ENCODE measurements around the gene PLXDC2.

PLXDC2 gene

DNA sequence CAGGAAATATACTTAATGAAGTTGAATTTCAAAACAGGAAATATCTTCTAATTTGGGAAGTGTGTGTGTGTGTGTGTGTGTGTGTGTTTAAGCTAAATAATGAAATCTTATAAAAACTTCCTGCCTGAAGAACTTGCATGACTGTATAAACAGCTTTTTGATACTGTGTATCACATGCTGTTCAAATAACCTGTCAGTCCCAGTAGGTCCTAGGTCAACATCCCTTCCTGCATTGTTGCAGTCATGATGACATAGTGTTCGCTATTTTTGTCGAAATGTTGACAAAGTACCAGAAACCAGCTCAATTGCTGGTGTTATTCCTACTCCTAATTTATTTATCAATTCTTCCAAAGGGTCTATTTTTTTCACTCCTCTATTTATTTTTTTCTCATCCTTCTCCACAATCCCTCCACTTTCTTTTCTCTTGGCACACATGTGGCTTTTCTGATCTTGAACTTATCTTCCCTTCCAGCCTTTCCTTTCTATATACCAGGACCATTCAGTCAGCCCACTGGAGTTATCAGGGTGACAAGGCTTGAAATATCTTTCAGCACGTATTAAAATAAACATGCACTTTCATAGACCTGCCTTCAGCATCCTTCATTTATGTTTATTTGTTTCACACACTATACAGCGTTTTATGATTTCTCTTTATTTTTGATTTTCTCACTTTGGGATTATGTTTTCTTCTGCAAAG is 115.8 kb downstream of the PLXDC2 start:
- TF ChIP-seq, protein P1, sequence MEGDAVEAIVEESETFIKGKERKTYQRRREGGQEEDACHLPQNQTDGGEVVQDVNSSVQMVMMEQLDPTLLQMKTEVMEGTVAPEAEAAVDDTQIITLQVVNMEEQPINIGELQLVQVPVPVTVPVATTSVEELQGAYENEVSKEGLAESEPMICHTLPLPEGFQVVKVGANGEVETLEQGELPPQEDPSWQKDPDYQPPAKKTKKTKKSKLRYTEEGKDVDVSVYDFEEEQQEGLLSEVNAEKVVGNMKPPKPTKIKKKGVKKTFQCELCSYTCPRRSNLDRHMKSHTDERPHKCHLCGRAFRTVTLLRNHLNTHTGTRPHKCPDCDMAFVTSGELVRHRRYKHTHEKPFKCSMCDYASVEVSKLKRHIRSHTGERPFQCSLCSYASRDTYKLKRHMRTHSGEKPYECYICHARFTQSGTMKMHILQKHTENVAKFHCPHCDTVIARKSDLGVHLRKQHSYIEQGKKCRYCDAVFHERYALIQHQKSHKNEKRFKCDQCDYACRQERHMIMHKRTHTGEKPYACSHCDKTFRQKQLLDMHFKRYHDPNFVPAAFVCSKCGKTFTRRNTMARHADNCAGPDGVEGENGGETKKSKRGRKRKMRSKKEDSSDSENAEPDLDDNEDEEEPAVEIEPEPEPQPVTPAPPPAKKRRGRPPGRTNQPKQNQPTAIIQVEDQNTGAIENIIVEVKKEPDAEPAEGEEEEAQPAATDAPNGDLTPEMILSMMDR (IDR thresholded peaks at IDR 0.05; ENCODE audit: insufficient read depth, low read depth, low read length, missing control alignments): no peak
- DNase-seq (ENCODE audit: low read depth): no peak
- no peak overlapping the region for H3K4me3 ChIP-seq (ENCODE audit: low read length)

DNA sequence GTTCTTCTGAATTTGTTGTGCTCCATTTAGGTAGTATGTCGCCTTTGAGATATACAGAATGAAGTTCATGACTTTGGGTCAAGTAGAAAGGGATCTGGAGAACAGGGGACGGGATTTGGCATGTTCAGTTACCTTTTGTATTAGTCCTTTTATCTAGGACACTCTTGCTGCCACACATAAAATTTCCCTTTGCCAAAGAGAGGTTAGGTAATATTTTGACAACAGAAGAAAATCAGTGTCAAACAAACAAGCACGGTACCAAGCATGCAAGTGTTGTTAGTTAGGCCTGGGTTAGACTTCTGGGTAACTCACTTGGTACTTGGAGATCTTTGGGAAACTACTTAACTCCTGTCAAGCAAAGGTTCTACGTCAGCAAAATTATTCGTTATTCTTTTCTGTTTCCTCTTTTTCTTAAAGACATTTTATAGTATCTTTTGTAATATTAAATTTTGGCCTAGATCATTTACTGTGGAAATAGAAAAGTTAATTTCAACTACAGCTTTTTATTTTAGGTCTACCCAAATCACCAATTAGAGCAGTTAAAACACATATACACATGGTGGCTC is 116.7 kb downstream of the PLXDC2 start:
- no peak overlapping the region for H3K4me3 ChIP-seq (ENCODE audit: low read length)
- TF ChIP-seq, protein P1 (IDR thresholded peaks at IDR 0.05; ENCODE audit: insufficient read depth, low read depth, low read length, missing control alignments): no peak
- DNase-seq (ENCODE audit: low read depth): no peak

DNA sequence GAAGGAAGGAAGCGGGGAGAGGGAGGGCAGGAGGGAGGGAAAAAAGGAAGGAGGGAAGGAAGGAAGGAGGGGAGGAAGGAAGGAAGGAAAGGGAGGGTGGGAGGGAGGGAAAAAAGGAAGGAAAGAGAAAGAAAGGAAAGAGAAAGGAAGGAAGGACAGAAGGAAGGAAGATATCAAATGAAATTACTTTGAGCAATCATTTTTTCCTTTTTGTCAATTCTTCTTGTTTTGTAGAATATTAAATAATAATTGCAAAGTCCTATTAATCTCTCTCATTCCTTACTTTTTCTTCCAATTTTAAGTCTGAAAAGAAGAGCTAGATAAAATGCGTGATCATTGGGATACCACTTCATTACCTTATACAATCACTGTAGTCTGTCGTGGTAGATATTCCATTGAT is 117.5 kb downstream of the PLXDC2 start:
- DNase-seq (ENCODE audit: low read depth): no peak
- H3K4me3 ChIP-seq (ENCODE audit: low read length): no peak overlapping the region
- TF ChIP-seq, protein P1 (IDR thresholded peaks at IDR 0.05; ENCODE audit: insufficient read depth, low read depth, low read length, missing control alignments): no peak

DNA sequence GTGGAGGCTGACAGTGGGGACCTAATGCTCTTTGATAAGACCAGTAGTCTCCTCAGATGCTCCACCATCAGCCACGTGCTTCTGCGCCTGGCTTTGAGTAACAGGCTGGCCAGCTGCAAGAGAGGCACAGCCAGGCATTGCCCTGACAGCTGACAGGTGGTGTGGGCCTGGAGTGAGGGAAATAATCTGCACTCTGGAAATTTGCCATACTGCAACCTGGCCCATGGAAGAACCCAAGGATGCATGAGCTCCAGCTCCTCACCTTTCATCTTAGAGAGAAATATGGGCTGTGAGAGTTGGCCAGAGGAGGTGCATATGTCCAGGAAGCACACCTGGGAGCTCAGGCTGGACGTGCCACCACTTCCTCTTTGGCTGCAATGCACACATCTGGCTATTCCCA is 118.9 kb downstream of the PLXDC2 start:
- DNase-seq (ENCODE audit: low read depth): no peak
- TF ChIP-seq, protein P1 (IDR thresholded peaks at IDR 0.05; ENCODE audit: insufficient read depth, low read depth, low read length, missing control alignments): no peak
- no peak overlapping the region for H3K4me3 ChIP-seq (ENCODE audit: low read length)

DNA sequence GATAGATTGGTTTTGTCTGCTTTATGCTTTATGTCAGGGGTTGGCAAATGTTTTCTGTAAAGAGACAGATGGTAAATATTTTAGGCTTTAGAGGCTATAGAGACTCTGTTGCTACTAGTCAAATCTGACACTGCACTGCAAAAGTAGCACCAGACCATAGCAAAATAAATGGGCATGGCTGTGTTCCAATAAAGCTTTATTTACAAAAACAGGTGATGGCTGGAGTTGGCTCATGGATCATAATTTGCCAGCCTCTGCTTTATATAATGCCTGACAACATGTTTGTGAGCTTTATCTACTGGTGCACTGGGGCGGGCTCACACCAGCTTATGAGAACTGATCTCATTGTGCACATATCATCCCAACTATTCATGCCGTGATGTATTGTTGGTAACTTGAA is 120.1 kb downstream of the PLXDC2 start:
- TF ChIP-seq, protein P1 (IDR thresholded peaks at IDR 0.05; ENCODE audit: insufficient read depth, low read depth, low read length, missing control alignments): no peak
- no peak overlapping the region for H3K4me3 ChIP-seq (ENCODE audit: low read length)
- DNase-seq (ENCODE audit: low read depth): no peak

DNA sequence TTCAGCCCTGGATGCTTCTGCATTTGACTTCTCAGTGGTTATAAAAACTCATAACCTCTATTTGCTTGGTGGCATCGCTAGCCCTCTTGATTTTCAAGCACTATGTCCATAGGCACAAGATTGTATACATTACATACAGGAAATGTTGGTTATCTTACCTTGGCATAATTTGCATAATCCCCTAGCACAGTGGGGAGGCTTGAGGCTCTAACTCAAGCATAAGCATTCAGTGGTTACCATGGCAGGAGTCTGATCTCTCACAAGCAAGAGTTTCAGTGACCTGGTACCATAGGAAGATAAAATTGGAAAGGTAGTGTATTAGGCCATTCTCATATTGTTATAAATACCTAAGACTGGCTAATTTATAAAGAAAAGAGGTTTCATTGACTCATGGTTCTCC is 121.8 kb downstream of the PLXDC2 start:
- TF ChIP-seq, protein P1 (IDR thresholded peaks at IDR 0.05; ENCODE audit: insufficient read depth, low read depth, low read length, missing control alignments): no peak
- no peak overlapping the region for H3K4me3 ChIP-seq (ENCODE audit: low read length)
- no peak for DNase-seq (ENCODE audit: low read depth)

Data from epithelial cell of esophagus (primary cell).